HPDE6-E6E7 (cell line): Measurements from ENCODE around the gene AP4M1.
A peak's percentile ranks its signal among the peaks of the same experiment; 100 is the strongest.

ENCODE experiments used
- DNase-seq: peaks from one replicate; pipeline ENCODE4 v3.0.0; 2011; ENCODE audit warnings: missing footprints; ENCODE audit errors: extremely low spot score

AP4M1 gene

GRCh38 chr7:100157334-100158228 lies 56.1 kb downstream of the AP4M1 start:
- DNase-seq, result peak; percentile 82
